ENCODE results near the gene PTP4A2.
A peak's percentile ranks its signal among the peaks of the same experiment; 100 is the strongest.
"Not testable (repeated sequence)": the region's sequence is repeated elsewhere in the genome, so short reads cannot be mapped to it uniquely, and the experiment has no call there.

Gene PTP4A2

GRCh38 chr1:31923901-31924535 is 14.2 kb downstream of the PTP4A2 start:
- no peak for DNase-seq

- DNase-seq: no peak
These were observed 17.2 kb downstream of the PTP4A2 start for GRCh38 chr1:31920956-31921355.

- no peak for DNase-seq
These were observed 18.6 kb downstream of the PTP4A2 start for GRCh38 chr1:31919591-31919990.

GRCh38 chr1:31915438-31915837 is 22.7 kb downstream of the PTP4A2 start:
- no peak for DNase-seq

GRCh38 chr1:31913968-31914367 is 24.2 kb downstream of the PTP4A2 start:
- DNase-seq: no peak

GRCh38 chr1:31912839-31913239 is 25.3 kb downstream of the PTP4A2 start:
- peak; percentile 99 for DNase-seq

GRCh38 chr1:31911994-31912780 is 26.0 kb downstream of the PTP4A2 start:
- no peak for DNase-seq

GRCh38 chr1:31910933-31911332 is 27.2 kb downstream of the PTP4A2 start:
- DNase-seq: no peak

- no peak for DNase-seq
These were observed 28.5 kb downstream of the PTP4A2 start for GRCh38 chr1:31909691-31910090.

GRCh38 chr1:31906557-31906956 is 31.6 kb downstream of the PTP4A2 start:
- DNase-seq: no peak

- DNase-seq: no peak
These were observed 32.5 kb downstream of the PTP4A2 start for GRCh38 chr1:31905681-31906080.

- DNase-seq: no peak
These were observed 33.1 kb downstream of the PTP4A2 start for GRCh38 chr1:31905093-31905509.

GRCh38 chr1:31904339-31905092 is 33.7 kb downstream of the PTP4A2 start:
- no peak for DNase-seq

- no peak for DNase-seq
These were observed 35.7 kb downstream of the PTP4A2 start for GRCh38 chr1:31902510-31902860.

- DNase-seq: no peak
These were observed 36.2 kb downstream of the PTP4A2 start for GRCh38 chr1:31901838-31902509.

GRCh38 chr1:31900790-31901189 is 37.4 kb downstream of the PTP4A2 start:
- DNase-seq: no peak

- no peak for DNase-seq
These were observed 40.6 kb downstream of the PTP4A2 start for GRCh38 chr1:31897526-31898100.

GRCh38 chr1:31895474-31896198 is 42.5 kb downstream of the PTP4A2 start:
- not testable (repeated sequence) for DNase-seq

- DNase-seq: no peak
These were observed 46.9 kb downstream of the PTP4A2 start for GRCh38 chr1:31891280-31891679.

GRCh38 chr1:31888291-31888690 is 49.9 kb downstream of the PTP4A2 start:
- DNase-seq: no peak

GRCh38 chr1:31886866-31887265 is 51.3 kb downstream of the PTP4A2 start:
- no peak for DNase-seq

GRCh38 chr1:31885851-31886250 is 52.3 kb downstream of the PTP4A2 start:
- DNase-seq: no peak
